GM18861 (cell line): ENCODE data around the gene PLEKHA5.
"Not testable (repeated sequence)": the region's sequence is repeated elsewhere in the genome, so short reads cannot be mapped to it uniquely, and the experiment has no call there.

ENCODE experiments used
- ATAC-seq: cut with Tn5 transposase; IDR thresholded peaks from one replicate; pipeline ENCODE4 v1.9.1; 2021; ENCODE audit not compliant: unreplicated experiment

The PLEKHA5 gene

GRCh38 chr12:19316425-19316824 lies 186.9 kb downstream of the PLEKHA5 start:
- no peak for ATAC-seq

- ATAC-seq, result no peak
Measured at GRCh38 chr12:19322376-19322775, 192.8 kb downstream of the PLEKHA5 start.

- no peak for ATAC-seq
Measured at GRCh38 chr12:19323805-19324204, 194.3 kb downstream of the PLEKHA5 start.

- no peak for ATAC-seq
Measured at GRCh38 chr12:19326102-19326501, 196.6 kb downstream of the PLEKHA5 start.

- ATAC-seq, result no peak
Measured at GRCh38 chr12:19332196-19332595, 202.7 kb downstream of the PLEKHA5 start.

- no peak for ATAC-seq
Measured at GRCh38 chr12:19338405-19338804, 208.9 kb downstream of the PLEKHA5 start.

- not testable (repeated sequence) for ATAC-seq
Measured at GRCh38 chr12:19350850-19351249, 221.3 kb downstream of the PLEKHA5 start.

GRCh38 chr12:19351346-19351745 lies 221.8 kb downstream of the PLEKHA5 start:
- no peak for ATAC-seq

- ATAC-seq, result no peak
Measured at GRCh38 chr12:19369691-19370148, 240.2 kb downstream of the PLEKHA5 start.

- ATAC-seq, result no peak
Measured at GRCh38 chr12:19373586-19373985, 244.1 kb downstream of the PLEKHA5 start.

- no peak for ATAC-seq
Measured at GRCh38 chr12:19375888-19376287, 246.4 kb downstream of the PLEKHA5 start.

- no peak for ATAC-seq
Measured at GRCh38 chr12:19376691-19377090, 247.2 kb downstream of the PLEKHA5 start.

GRCh38 chr12:19382111-19382526 lies 252.6 kb downstream of the PLEKHA5 start:
- ATAC-seq, result peak; percentile 99

GRCh38 chr12:19382563-19382962 lies 253.0 kb downstream of the PLEKHA5 start:
- ATAC-seq, result no peak

- no peak for ATAC-seq
Measured at GRCh38 chr12:19387161-19387560, 257.6 kb downstream of the PLEKHA5 start.

GRCh38 chr12:19388131-19388549 lies 258.6 kb downstream of the PLEKHA5 start:
- no peak for ATAC-seq

- ATAC-seq, result no peak
Measured at GRCh38 chr12:19390051-19390598, 260.6 kb downstream of the PLEKHA5 start.

GRCh38 chr12:19392644-19393043 lies 263.1 kb downstream of the PLEKHA5 start:
- not testable (repeated sequence) for ATAC-seq

GRCh38 chr12:19394385-19394784 lies 264.9 kb downstream of the PLEKHA5 start:
- ATAC-seq, result no peak

GRCh38 chr12:19397534-19397933 lies 268.0 kb downstream of the PLEKHA5 start:
- ATAC-seq, result no peak

GRCh38 chr12:19398376-19399363 lies 269.1 kb downstream of the PLEKHA5 start:
- ATAC-seq, result no peak

GRCh38 chr12:19400649-19401285 lies 271.2 kb downstream of the PLEKHA5 start:
- ATAC-seq, result not testable (repeated sequence)
